CD8-positive, alpha-beta memory T cell (primary cell): Measurements from ENCODE around the gene ANKRD35. TPM values are rescaled to one million over a fixed set of nuclear protein-coding genes. Genes with fewer than 3 reads are reported as not detected.
"Not testable (repeated sequence)": the region's sequence is repeated elsewhere in the genome, so short reads cannot be mapped to it uniquely, and the experiment has no call there.

Experiments
- CTCF ChIA-PET: fragments of 350-600 bp; sonication (Branson Sonifier 250); formaldehyde crosslinking; loops from one replicate; lab custom pipeline; 2021; ENCODE audit warnings: antibody characterized with exemption; lab: Charles Lee
- POLR2A ChIA-PET: fragments of 350-600 bp; sonication (Branson Sonifier 250); formaldehyde crosslinking; loops from one replicate; lab custom pipeline; 2021; ENCODE audit warnings: antibody characterized with exemption; lab: Charles Lee
- DNase-seq, 5 donors: peaks; one replicate each; pipeline versions ENCODE4 v3.0.0 to v3.0.0-alpha.2; 2020 to 2022; ENCODE audit warnings: mixed read lengths in 1 of 5
- H3K27ac ChIP-seq: one replicate; pipeline ENCODE4 v1.7.0; 2013; ENCODE audit warnings: low read depth, mild to moderate bottlenecking, low read length, moderate library complexity
- H3K27me3 ChIP-seq: 2 replicates; pipeline ENCODE4 v1.7.0; 2013; ENCODE audit warnings: low read length, mild to moderate bottlenecking; ENCODE audit not compliant: insufficient read depth, poor library complexity, severe bottlenecking
- H3K36me3 ChIP-seq: 2 replicates; pipeline ENCODE4 v1.7.0; 2013; ENCODE audit warnings: mild to moderate bottlenecking, low read length, moderate library complexity; ENCODE audit not compliant: insufficient read depth
- H3K4me1 ChIP-seq: 2 replicates; pipeline ENCODE4 v1.7.0; 2013; ENCODE audit warnings: mild to moderate bottlenecking, low read length, moderate library complexity; ENCODE audit not compliant: insufficient read depth
- H3K4me3 ChIP-seq: 2 replicates; pipeline ENCODE4 v1.7.0; 2013; ENCODE audit warnings: mild to moderate bottlenecking, low read length
- H3K9me3 ChIP-seq: 2 replicates; pipeline ENCODE4 v1.7.0; 2013; ENCODE audit warnings: mild to moderate bottlenecking, low read length
- H3K27ac Mint-ChIP-seq, 8 donors: one replicate each; pipeline ENCODE4 v1.8.0; 2020 to 2021; ENCODE audit warnings: mixed read lengths in 8 of 8, mild to moderate bottlenecking in 6 of 8, inconsistent platforms in 3 of 8, moderate library complexity in 3 of 8
- H3K27me3 Mint-ChIP-seq, 2 donors: one replicate each; pipeline ENCODE4 v1.8.0; 2020 to 2021; ENCODE audit warnings: mixed read lengths in 2 of 2, mild to moderate bottlenecking in 1 of 2, moderate library complexity in 1 of 2
- H3K36me3 Mint-ChIP-seq, 3 donors: one replicate each; pipeline ENCODE4 v1.8.0; 2020 to 2021; ENCODE audit warnings: mixed read lengths in 3 of 3, inconsistent platforms in 1 of 3, mild to moderate bottlenecking in 1 of 3
- H3K4me1 Mint-ChIP-seq, 3 donors: one replicate each; pipeline ENCODE4 v1.8.0; 2020 to 2021; ENCODE audit warnings: mixed read lengths in 3 of 3, inconsistent platforms in 1 of 3, mild to moderate bottlenecking in 1 of 3
- H3K4me3 Mint-ChIP-seq, 7 donors: one replicate each; pipeline ENCODE4 v1.8.0; 2020 to 2021; ENCODE audit warnings: mixed read lengths in 7 of 7, mild to moderate bottlenecking in 6 of 7, moderate library complexity in 4 of 7, inconsistent platforms in 2 of 7
- H3K9me3 Mint-ChIP-seq, 5 donors: one replicate each; pipeline ENCODE4 v1.8.0; 2020 to 2022; ENCODE audit warnings: mixed read lengths in 5 of 5, mild to moderate bottlenecking in 3 of 5, moderate library complexity in 2 of 5, inconsistent platforms in 1 of 5
- polyA plus RNA-seq: library from polyadenylated mRNA; unstranded; fragments of 300-500 nt; fragmentation: Illumina TruSeq; gene quantifications from one replicate; pipeline ENCODE4 v1.2.3, GENCODE V29; 2021
- total RNA-seq, 2 experiments: library from RNA; stranded (reverse); gene quantifications; one replicate each; pipeline ENCODE4 v1.2.3, GENCODE V29; 2021

The ANKRD35 gene
- total and polyA plus RNA-seq, 3 experiments from 2014 or later, result 0.80 to 1.3 (median 1.0) TPM

- Mint-ChIP-seq H3K27ac (peak overlapping the region in 2 of 8 donors; percentile 12 to 36), H3K4me1 (peaks cover 12 to 23% (median 13%) of the 10 kb centered on the region in 3 donors), H3K36me3 (peaks cover 19 to 84% (median 27%) of the 10 kb centered on the region in 3 donors)
- H3K27me3 ChIP-seq, H3K9me3 ChIP-seq, H3K27me3 Mint-ChIP-seq, H3K9me3 Mint-ChIP-seq, H3K4me3 ChIP-seq, H3K27ac ChIP-seq, POLR2A ChIA-PET, DNase-seq, H3K4me1 ChIP-seq, H3K4me3 Mint-ChIP-seq: not testable (repeated sequence)
- CTCF ChIA-PET, result interaction anchor here (0.7 to 3.5 kb wide), 2 partner anchors 15 to 185 kb away, joined by 3 to 21 read pairs; partner anchors contain the start of gene NUDT17
- peaks cover 71% of the 10 kb centered on the region for H3K36me3 ChIP-seq
These were observed 54.9 kb downstream of the ANKRD35 start for GRCh38 chr1:145830810-145831209.

DNA sequence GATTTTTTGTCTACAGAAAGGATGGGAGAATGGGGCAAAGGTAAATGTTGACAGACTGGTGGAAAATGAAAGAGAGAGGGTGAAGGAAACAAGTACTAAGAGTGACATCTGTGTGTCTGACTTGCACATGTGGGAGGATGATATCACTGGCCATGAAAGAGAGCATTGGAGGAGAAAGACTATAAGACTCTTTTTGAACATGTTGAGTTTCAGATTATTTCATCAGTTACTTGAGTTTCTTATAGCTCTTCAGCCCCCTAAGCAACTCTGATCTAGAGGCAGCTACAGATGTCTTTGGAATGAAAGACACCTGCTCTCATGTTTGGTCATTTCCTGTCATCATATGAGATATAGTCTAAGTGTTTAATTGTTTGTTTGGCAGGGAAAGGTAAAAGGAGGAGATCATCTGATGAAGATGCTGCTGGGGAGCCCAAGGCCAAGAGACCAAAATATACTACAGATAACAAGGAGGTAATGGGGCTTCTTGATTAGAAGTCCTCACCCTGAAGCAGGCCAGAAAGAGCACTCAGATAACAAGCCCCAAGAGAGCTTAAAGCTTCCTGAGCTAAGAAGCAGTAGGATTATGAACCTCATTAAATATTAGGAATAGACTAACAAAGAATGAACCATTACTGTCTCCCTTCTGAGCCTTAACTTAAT, 57.2 kb downstream of the ANKRD35 start:
- peaks cover 19 to 81% (median 27%) of the 10 kb centered on the region in 3 donors for H3K36me3 Mint-ChIP-seq
- peaks cover 64% of the 10 kb centered on the region for H3K36me3 ChIP-seq
- peak overlapping the region in 4 of 8 donors; percentile 16 to 78 (median 50) for H3K27ac Mint-ChIP-seq
- H3K4me1 ChIP-seq, result peaks cover 21% of the 10 kb centered on the region
- peak overlapping the region in 1 of 7 donors; percentile 56 for H3K4me3 Mint-ChIP-seq
- H3K27ac ChIP-seq, result no peak overlapping the region
- ChIA-PET POLR2A (interaction anchor here (0.5 to 0.8 kb wide), 2 partner anchors 17 to 42 kb away, joined by 3 to 4 read pairs; partner anchors contain the start of gene NUDT17), CTCF (interaction anchor here (0.7 to 1.7 kb wide), 3 partner anchors 17 to 30 kb away, joined by 3 to 11 read pairs (median 3); partner anchors contain the start of genes NUDT17 and PIAS3)
- no peak overlapping the region for H3K4me3 ChIP-seq
- peaks cover 29 to 40% (median 31%) of the 10 kb centered on the region in 3 donors for H3K4me1 Mint-ChIP-seq
- H3K27me3 ChIP-seq, result no peaks in the 10 kb centered on the region
- no peaks in the 10 kb centered on the region for H3K27me3 Mint-ChIP-seq
- no peaks in the 10 kb centered on the region for H3K9me3 ChIP-seq
- no peaks in the 10 kb centered on the region for H3K9me3 Mint-ChIP-seq
- DNase-seq, result no peak

DNA sequence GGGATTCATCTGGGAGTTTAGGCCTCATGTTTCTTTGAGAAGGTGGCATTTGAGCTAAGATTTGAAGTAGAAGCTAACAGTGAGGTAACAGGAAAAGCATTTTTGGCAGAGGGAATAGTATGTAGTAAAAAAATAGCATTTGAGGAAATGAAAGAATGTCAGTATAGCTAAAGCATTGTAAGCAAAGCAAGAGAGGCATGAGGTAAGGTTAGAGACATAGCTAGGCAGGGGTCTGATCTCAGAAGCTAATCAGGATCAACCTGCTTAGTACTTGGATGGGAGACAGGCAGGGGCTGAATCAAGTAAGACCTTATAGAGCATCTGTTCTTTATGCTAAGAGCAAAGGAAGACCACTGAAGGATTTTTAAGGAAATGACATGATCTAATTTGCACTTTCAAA, 57.7 kb downstream of the ANKRD35 start:
- peak overlapping the region in 4 of 8 donors; percentile 16 to 78 (median 64) for H3K27ac Mint-ChIP-seq

DNA sequence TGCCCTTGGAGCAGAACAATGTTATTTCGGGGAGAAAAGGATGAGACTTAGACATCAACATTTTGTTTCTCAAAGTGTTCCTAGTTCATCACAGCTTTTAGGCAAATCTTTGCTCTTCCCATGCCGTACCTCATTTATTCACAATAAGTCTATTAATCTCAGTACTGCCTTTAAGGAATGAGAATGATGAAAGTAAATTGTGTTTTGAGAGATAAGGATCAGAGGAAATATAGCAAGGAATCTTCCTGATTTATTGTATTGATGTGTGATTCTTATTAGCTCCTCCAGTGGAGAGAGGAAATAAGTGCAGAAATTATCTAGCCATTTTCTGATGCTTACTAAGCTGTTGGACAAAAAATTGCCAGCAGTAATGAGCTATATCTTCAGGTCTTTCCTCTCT, 59.6 kb downstream of the ANKRD35 start:
- Mint-ChIP-seq H3K4me1 (peaks cover 31 to 44% (median 31%) of the 10 kb centered on the region in 3 donors), H3K9me3 (no peaks in the 10 kb centered on the region), H3K36me3 (peaks cover 15 to 62% (median 18%) of the 10 kb centered on the region in 3 donors), H3K4me3 (peak overlapping the region; percentile 16 to 98 (median 58)), H3K27ac (peak overlapping the region in 5 of 8 donors; percentile 14 to 90 (median 51)), H3K27me3 (no peaks in the 10 kb centered on the region)
- Histone ChIP-seq H3K36me3 (peaks cover 52% of the 10 kb centered on the region), H3K4me1 (peaks cover 21% of the 10 kb centered on the region), H3K27ac (no peak overlapping the region), H3K27me3 (no peaks in the 10 kb centered on the region), H3K9me3 (no peaks in the 10 kb centered on the region), H3K4me3 (no peak overlapping the region)
- CTCF ChIA-PET, result interaction anchor here (1.5 to 4.0 kb wide), 4 partner anchors 19 to 83 kb away, joined by 4 to 32 read pairs (median 6); partner anchors contain the start of genes ITGA10, NUDT17 and PIAS3
- POLR2A ChIA-PET, result no interaction called here
- no peak for DNase-seq

More for the DNA sequence above, 57.7 kb downstream of the ANKRD35 start:
- no peaks in the 10 kb centered on the region for H3K27me3 ChIP-seq
- H3K36me3 ChIP-seq, result peaks cover 59% of the 10 kb centered on the region
- no peaks in the 10 kb centered on the region for H3K27me3 Mint-ChIP-seq
- ChIA-PET POLR2A (interaction anchor here (0.5 to 0.8 kb wide), 3 partner anchors 17 to 166 kb away, joined by 3 to 6 read pairs (median 4); partner anchors contain the start of gene NUDT17), CTCF (interaction anchor here (1.0 to 1.7 kb wide), 2 partner anchors 17 to 30 kb away, joined by 3 to 11 read pairs; partner anchors contain the start of genes NUDT17 and PIAS3)
- H3K4me1 Mint-ChIP-seq, result peaks cover 29 to 40% (median 31%) of the 10 kb centered on the region in 3 donors
- peaks cover 19 to 78% (median 27%) of the 10 kb centered on the region in 3 donors for H3K36me3 Mint-ChIP-seq
- H3K4me3 ChIP-seq, result no peak overlapping the region
- peak overlapping the region in 1 of 7 donors; percentile 56 for H3K4me3 Mint-ChIP-seq
- H3K27ac ChIP-seq, result no peak overlapping the region
- H3K9me3 Mint-ChIP-seq, result no peaks in the 10 kb centered on the region
- DNase-seq, result no peak
- no peaks in the 10 kb centered on the region for H3K9me3 ChIP-seq
- H3K4me1 ChIP-seq, result peaks cover 21% of the 10 kb centered on the region

DNA sequence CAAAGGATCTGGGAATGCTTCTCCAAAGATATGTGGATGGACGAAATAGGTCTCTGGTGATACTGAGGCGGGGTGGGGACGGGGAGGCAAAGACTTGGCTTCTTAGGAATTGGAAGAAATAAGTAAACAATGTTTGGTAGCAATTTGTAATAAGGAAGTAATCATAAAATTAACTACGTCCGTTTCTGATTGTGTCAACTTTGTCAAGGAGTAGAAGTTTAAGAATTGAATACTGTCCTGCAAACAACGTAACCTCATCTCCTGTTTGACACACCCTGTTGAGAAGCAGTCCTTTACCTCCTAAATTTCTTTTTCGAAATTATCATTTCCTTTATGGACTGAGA, 61.2 kb downstream of the ANKRD35 start:
- Histone ChIP-seq H3K4me3 (peak overlapping the region; percentile 65), H3K36me3 (peaks cover 38% of the 10 kb centered on the region), H3K9me3 (no peaks in the 10 kb centered on the region), H3K4me1 (peaks cover 21% of the 10 kb centered on the region), H3K27ac (peak overlapping the region; percentile 70), H3K27me3 (no peaks in the 10 kb centered on the region)
- Mint-ChIP-seq H3K27me3 (no peaks in the 10 kb centered on the region), H3K27ac (peak overlapping the region; percentile 90 to 98 (median 96)), H3K9me3 (no peaks in the 10 kb centered on the region), H3K4me1 (peaks cover 31 to 44% (median 32%) of the 10 kb centered on the region in 3 donors), H3K36me3 (peaks cover 10 to 49% (median 11%) of the 10 kb centered on the region in 3 donors), H3K4me3 (peak overlapping the region; percentile 97 to 100 (median 98))
- DNase-seq, result no peak
- CTCF ChIA-PET, result interaction anchor here (2.4 to 4.0 kb wide), 2 partner anchors 20 to 35 kb away, joined by 7 to 32 read pairs; partner anchors contain the start of genes NUDT17 and PIAS3
- POLR2A ChIA-PET, result interaction anchor here (1.0 to 2.1 kb wide), 7 partner anchors 10 to 172 kb away, joined by 3 to 16 read pairs (median 5); partner anchors contain the start of genes LIX1L, NUDT17, PIAS3 and RBM8A

- H3K4me1 Mint-ChIP-seq, result peaks cover 33 to 47% (median 36%) of the 10 kb centered on the region in 3 donors
- no peaks in the 10 kb centered on the region for H3K9me3 Mint-ChIP-seq
- H3K4me3 Mint-ChIP-seq, result peak within 1 kb of the TSS; percentile 97 to 100 (median 98)
- H3K27ac ChIP-seq, result peak within 1 kb of the TSS; percentile 70
- no peaks in the 10 kb centered on the region for H3K27me3 ChIP-seq
- ChIA-PET POLR2A (interaction anchor here (1.0 to 2.1 kb wide), 7 partner anchors 10 to 172 kb away, joined by 3 to 16 read pairs (median 5); partner anchors contain the start of genes LIX1L, NUDT17, PIAS3 and RBM8A), CTCF (interaction anchor here (2.4 to 4.0 kb wide), 2 partner anchors 21 to 35 kb away, joined by 7 to 32 read pairs; partner anchors contain the start of genes NUDT17 and PIAS3)
- DNase-seq, result peak; percentile 79 to 92 (median 84)
- peak within 1 kb of the TSS; percentile 65 for H3K4me3 ChIP-seq
- peaks cover 31% of the 10 kb centered on the region for H3K36me3 ChIP-seq
- H3K27me3 Mint-ChIP-seq, result no peaks in the 10 kb centered on the region
- no peaks in the 10 kb centered on the region for H3K9me3 ChIP-seq
- peaks cover 21% of the 10 kb centered on the region for H3K4me1 ChIP-seq
- peak within 1 kb of the TSS; percentile 90 to 98 (median 96) for H3K27ac Mint-ChIP-seq
- H3K36me3 Mint-ChIP-seq, result peaks cover 8 to 44% (median 10%) of the 10 kb centered on the region in 3 donors
These were observed 61.8 kb downstream of the ANKRD35 start, which contains the start of the genes POLR3C and RNF115 for GRCh38 chr1:145823565-145824498. TSS of gene POLR3C (plus strand) at chr1:145824200. CDS start at chr1:145825777, 1,577 bp downstream. TSS of gene RNF115 (minus strand) at chr1:145824095. CDS start at chr1:145823873, 222 bp downstream.

DNA sequence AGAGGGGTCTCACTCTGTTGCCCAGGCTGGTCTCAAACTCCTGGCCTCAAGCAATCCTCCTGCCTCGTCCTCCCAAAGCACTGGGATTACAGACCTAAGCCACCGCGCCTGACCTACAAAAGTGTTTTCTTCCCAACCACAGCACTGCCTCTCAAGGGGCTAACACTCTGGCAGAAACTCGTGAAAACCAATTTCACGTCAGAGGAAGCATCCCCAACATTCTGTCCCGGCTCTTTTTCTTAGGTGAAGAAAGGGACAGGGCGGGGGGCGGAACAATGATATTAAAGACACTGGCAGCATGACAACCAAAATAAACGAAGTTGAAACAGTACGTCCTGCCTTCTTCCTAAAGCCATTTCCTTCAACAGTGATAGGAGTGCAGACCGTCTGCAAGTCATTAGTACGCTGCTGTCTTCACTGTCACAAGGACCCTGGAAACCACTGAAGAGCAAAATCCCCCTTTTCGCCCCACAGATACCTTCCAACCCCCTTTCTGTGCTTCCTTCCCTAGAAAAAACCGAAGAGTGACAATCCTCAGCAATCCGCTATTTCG, 62.8 kb downstream of the ANKRD35 start:
- peaks cover 1 to 35% (median 6%) of the 10 kb centered on the region in 3 donors for H3K36me3 Mint-ChIP-seq
- H3K27me3 ChIP-seq, POLR2A ChIA-PET, H3K9me3 ChIP-seq, H3K9me3 Mint-ChIP-seq, CTCF ChIA-PET, H3K4me3 ChIP-seq, H3K27me3 Mint-ChIP-seq, H3K27ac ChIP-seq, DNase-seq: not testable (repeated sequence)
- H3K27ac Mint-ChIP-seq, result peak overlapping the region in 4 of 8 donors; percentile 38 to 90 (median 44)
- peaks cover 21% of the 10 kb centered on the region for H3K4me1 ChIP-seq
- H3K4me1 Mint-ChIP-seq, result peaks cover 28 to 39% (median 30%) of the 10 kb centered on the region in 3 donors
- H3K4me3 Mint-ChIP-seq, result peak overlapping the region in 4 of 7 donors; percentile 36 to 100 (median 46)
- H3K36me3 ChIP-seq, result peaks cover 21% of the 10 kb centered on the region
